ENCODE data around the gene COX5B.
"Not testable (repeated sequence)": the region's sequence is repeated elsewhere in the genome, so short reads cannot be mapped to it uniquely, and the experiment has no call there.

Gene COX5B

GRCh38 chr2:97670471-97670870, 24.6 kb downstream of the COX5B start:
- Histone ChIP-seq H3K4me3 (ENCODE audit: low read length) (no peak overlapping the region), H3K4me1 (ENCODE audit: insufficient read depth, low read length) (no peaks in the 10 kb centered on the region), H3K9me3 (ENCODE audit: low read length) (no peaks in the 10 kb centered on the region)

DNA sequence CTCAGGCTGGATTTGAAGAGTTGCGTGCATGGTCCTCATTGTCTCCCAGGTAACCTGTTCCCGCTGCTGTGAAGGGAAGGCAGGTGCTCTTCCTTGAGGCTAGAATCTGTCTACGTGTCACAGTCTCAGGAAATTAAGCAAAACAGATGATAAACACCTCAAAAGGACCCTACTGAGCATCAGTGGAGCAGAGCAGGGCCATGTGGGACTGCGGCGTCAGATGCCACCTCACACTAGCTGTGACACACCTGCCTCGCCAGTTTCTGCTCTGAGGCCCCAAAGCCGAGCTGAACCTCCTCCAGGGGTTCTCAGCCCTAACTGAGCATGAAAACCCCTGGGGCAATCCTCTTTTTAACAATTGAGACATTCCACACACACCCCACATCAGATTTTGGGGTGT, 25.7 kb downstream of the COX5B start:
- Histone ChIP-seq H3K9me3 (ENCODE audit: low read length) (no peaks in the 10 kb centered on the region), H3K27me3 (ENCODE audit: insufficient read depth, low read length) (no peaks in the 10 kb centered on the region), H3K4me3 (ENCODE audit: low read length) (no peak overlapping the region), H2AFZ (ENCODE audit: low read depth, low read length) (no peak overlapping the region), H3K4me1 (ENCODE audit: insufficient read depth, low read length) (no peaks in the 10 kb centered on the region), H3K36me3 (ENCODE audit: insufficient read depth, low read length) (no peaks in the 10 kb centered on the region)

More at GRCh38 chr2:97670471-97670870, 24.6 kb downstream of the COX5B start:
- Histone ChIP-seq H2AFZ (ENCODE audit: low read depth, low read length) (no peak overlapping the region), H3K36me3 (ENCODE audit: insufficient read depth, low read length) (no peaks in the 10 kb centered on the region), H3K27me3 (ENCODE audit: insufficient read depth, low read length) (no peaks in the 10 kb centered on the region)

- not testable (repeated sequence) for H3K4me1 ChIP-seq (ENCODE audit: insufficient read depth, low read length); H3K4me3 ChIP-seq (ENCODE audit: low read length); H2AFZ ChIP-seq (ENCODE audit: low read depth, low read length); H3K36me3 ChIP-seq (ENCODE audit: insufficient read depth, low read length); H3K9me3 ChIP-seq (ENCODE audit: low read length); H3K27me3 ChIP-seq (ENCODE audit: insufficient read depth, low read length)
Measured at GRCh38 chr2:97672606-97673140, 26.8 kb downstream of the COX5B start.

GRCh38 chr2:97673182-97673914, 27.5 kb downstream of the COX5B start:
- Histone ChIP-seq H3K27me3 (ENCODE audit: insufficient read depth, low read length) (no peaks in the 10 kb centered on the region), H3K36me3 (ENCODE audit: insufficient read depth, low read length) (no peaks in the 10 kb centered on the region), H3K4me1 (ENCODE audit: insufficient read depth, low read length) (no peaks in the 10 kb centered on the region)

GRCh38 chr2:97673915-97674283, 28.0 kb downstream of the COX5B start:
- no peak overlapping the region for H3K4me3 ChIP-seq (ENCODE audit: low read length)
- no peak overlapping the region for H2AFZ ChIP-seq (ENCODE audit: low read depth, low read length)
- H3K36me3 ChIP-seq (ENCODE audit: insufficient read depth, low read length), result no peaks in the 10 kb centered on the region
- no peaks in the 10 kb centered on the region for H3K4me1 ChIP-seq (ENCODE audit: insufficient read depth, low read length)
- H3K9me3 ChIP-seq (ENCODE audit: low read length), result peaks cover 2% of the 10 kb centered on the region
- no peaks in the 10 kb centered on the region for H3K27me3 ChIP-seq (ENCODE audit: insufficient read depth, low read length)

More at GRCh38 chr2:97673182-97673914, 27.5 kb downstream of the COX5B start:
- H3K9me3 ChIP-seq (ENCODE audit: low read length), result no peaks in the 10 kb centered on the region
- no peak overlapping the region for H3K4me3 ChIP-seq (ENCODE audit: low read length)
- no peak overlapping the region for H2AFZ ChIP-seq (ENCODE audit: low read depth, low read length)

DNA sequence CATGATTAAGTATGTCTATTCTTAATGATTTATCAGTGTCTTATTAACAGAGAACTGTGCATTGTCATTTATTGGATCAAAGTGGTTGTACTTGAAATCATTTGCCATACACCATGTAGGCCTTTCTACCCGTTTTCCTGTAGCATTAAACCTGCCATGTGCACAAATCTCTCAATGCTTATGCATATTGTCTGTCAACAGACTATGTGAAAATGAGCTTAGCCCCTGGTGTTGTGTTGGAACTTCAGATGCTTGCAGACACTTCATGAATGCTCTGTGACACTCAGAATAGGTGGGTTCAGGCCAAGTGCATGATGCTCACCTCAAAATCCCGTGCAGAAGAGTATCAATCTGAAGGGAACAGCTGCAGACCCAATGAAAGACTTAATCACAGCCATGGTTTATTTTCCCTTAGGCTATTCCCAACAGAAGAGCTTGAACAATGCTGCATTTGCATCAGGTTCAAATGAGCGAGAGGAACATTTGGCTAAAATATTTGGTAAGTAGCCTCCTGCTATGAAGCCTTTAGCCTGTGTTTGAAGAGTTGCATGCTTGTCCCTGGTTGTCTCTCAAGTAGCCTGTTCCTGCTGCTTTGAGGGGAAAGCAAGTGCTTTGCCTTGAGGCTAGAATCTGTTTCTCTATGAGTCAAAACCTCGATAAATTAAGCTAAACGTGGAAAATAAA, 29.7 kb downstream of the COX5B start:
- Histone ChIP-seq H3K4me1 (ENCODE audit: insufficient read depth, low read length) (no peaks in the 10 kb centered on the region), H3K27me3 (ENCODE audit: insufficient read depth, low read length) (no peaks in the 10 kb centered on the region)

DNA sequence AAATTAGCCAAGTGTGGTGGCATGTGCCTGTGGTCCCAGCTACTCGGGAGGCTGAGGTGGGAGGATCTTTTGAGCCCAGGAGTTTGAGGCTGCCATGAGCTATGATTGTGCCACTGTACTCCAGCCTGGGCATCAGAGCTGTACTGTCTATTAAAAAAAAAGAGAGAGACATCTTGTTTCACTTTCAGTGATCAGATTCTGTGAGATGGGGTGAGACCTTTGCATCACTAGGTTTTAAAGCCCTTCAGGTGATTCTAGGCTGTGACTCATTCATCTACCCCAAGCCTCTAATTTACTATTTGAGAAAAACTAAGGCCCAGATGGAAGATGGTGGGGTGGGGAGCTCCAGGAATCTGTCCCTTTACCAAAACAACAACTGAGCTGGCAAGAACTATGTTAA, 30.8 kb downstream of the COX5B start:
- H3K9me3 ChIP-seq (ENCODE audit: low read length), result peaks cover 2% of the 10 kb centered on the region
- H3K4me3 ChIP-seq (ENCODE audit: low read length), result no peak overlapping the region
- H3K36me3 ChIP-seq (ENCODE audit: insufficient read depth, low read length), result no peaks in the 10 kb centered on the region
- no peaks in the 10 kb centered on the region for H3K27me3 ChIP-seq (ENCODE audit: insufficient read depth, low read length)
- no peak overlapping the region for H2AFZ ChIP-seq (ENCODE audit: low read depth, low read length)
- H3K4me1 ChIP-seq (ENCODE audit: insufficient read depth, low read length), result no peaks in the 10 kb centered on the region

More for the DNA sequence above, 29.7 kb downstream of the COX5B start:
- Histone ChIP-seq H3K4me3 (ENCODE audit: low read length) (no peak overlapping the region), H2AFZ (ENCODE audit: low read depth, low read length) (no peak overlapping the region), H3K36me3 (ENCODE audit: insufficient read depth, low read length) (no peaks in the 10 kb centered on the region), H3K9me3 (ENCODE audit: low read length) (peaks cover 2% of the 10 kb centered on the region)

- Histone ChIP-seq H3K9me3 (ENCODE audit: low read length) (peaks cover 2% of the 10 kb centered on the region), H3K4me1 (ENCODE audit: insufficient read depth, low read length) (no peaks in the 10 kb centered on the region), H2AFZ (ENCODE audit: low read depth, low read length) (no peak overlapping the region), H3K27me3 (ENCODE audit: insufficient read depth, low read length) (no peaks in the 10 kb centered on the region), H3K36me3 (ENCODE audit: insufficient read depth, low read length) (no peaks in the 10 kb centered on the region), H3K4me3 (ENCODE audit: low read length) (no peak overlapping the region)
Measured at GRCh38 chr2:97677480-97677879, 31.6 kb downstream of the COX5B start.

DNA sequence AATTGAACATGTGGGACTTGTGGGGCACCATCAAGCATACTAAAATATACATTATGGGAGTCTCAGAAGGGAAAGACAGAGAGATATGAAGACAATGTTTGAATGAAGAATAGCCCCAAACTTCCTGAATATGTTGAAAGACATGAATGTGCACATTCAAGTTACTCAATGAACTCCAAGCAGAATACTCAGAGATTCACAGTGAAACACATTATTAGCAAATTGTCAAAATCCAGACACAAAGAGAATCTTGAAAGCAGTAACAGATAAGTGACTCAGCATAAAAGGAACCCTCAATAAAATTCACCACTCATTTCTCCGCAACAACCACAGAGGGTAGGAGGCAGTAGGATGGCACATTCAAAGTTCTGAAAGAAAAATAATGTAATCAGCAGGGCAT, 32.4 kb downstream of the COX5B start:
- H3K4me3 ChIP-seq (ENCODE audit: low read length), result no peak overlapping the region
- no peak overlapping the region for H2AFZ ChIP-seq (ENCODE audit: low read depth, low read length)
- no peaks in the 10 kb centered on the region for H3K36me3 ChIP-seq (ENCODE audit: insufficient read depth, low read length)
- H3K9me3 ChIP-seq (ENCODE audit: low read length), result peaks cover 2% of the 10 kb centered on the region
- no peaks in the 10 kb centered on the region for H3K27me3 ChIP-seq (ENCODE audit: insufficient read depth, low read length)
- no peaks in the 10 kb centered on the region for H3K4me1 ChIP-seq (ENCODE audit: insufficient read depth, low read length)

DNA sequence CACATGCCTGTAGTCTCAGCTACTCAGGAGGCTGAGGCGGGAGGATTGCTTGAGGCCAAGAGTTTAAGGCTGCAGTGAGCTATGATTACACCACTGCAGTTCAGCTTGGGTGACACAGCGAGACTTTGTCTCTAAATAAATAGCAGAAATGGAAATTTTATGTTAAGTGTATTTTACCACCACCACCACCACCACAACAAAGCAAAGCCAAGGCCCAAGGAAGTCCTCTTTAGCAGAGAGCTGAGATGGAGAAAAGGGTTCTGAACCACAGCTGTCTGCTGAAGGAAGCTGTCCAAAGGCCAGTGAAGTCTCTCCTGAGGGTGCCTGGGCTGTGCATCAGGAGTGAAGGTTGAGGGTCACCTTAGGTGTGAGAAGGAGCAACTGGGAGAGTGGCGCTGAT, 41.4 kb downstream of the COX5B start:
- H3K27me3 ChIP-seq (ENCODE audit: insufficient read depth, low read length); H3K4me3 ChIP-seq (ENCODE audit: low read length); H3K36me3 ChIP-seq (ENCODE audit: insufficient read depth, low read length); H2AFZ ChIP-seq (ENCODE audit: low read depth, low read length); H3K4me1 ChIP-seq (ENCODE audit: insufficient read depth, low read length); H3K9me3 ChIP-seq (ENCODE audit: low read length): not testable (repeated sequence)

DNA sequence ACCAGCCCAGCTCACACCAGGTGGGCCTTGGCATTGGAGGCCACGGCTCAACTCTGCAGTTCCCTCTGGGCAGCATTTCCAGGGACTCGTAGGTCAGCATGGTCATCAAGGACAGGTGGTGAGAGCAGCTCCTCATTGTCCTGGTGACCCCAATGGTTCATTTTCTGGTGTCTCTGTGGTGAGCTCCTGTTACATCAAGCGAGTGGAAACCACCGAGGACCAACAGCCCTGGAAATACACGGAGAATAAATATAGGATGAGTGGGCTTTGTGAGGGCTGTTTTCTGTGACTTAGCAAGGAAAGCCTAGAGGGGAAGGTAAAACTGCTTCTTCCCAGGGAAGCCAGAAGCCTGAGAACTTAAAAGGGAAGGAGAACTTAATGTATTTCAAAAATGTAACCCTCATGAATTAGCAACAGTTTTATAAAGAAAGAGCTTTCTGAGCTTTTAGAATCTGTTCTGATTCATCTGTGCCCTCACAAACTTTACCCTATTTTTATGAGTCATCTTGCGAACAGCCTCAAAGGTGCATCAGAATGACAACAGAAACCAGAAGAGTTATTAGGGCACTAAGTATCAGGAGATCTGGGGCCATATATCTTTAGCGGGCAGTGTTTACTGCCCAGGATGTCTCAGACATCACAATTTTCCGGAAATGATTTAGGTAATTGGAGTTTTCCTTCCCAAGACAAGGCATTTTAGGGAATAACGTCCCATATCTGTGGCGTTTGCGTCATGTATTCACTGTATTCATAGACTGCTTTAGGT, 42.4 kb downstream of the COX5B start:
- no peaks in the 10 kb centered on the region for H3K36me3 ChIP-seq (ENCODE audit: insufficient read depth, low read length)
- no peaks in the 10 kb centered on the region for H3K9me3 ChIP-seq (ENCODE audit: low read length)
- H3K27me3 ChIP-seq (ENCODE audit: insufficient read depth, low read length), result no peaks in the 10 kb centered on the region

DNA sequence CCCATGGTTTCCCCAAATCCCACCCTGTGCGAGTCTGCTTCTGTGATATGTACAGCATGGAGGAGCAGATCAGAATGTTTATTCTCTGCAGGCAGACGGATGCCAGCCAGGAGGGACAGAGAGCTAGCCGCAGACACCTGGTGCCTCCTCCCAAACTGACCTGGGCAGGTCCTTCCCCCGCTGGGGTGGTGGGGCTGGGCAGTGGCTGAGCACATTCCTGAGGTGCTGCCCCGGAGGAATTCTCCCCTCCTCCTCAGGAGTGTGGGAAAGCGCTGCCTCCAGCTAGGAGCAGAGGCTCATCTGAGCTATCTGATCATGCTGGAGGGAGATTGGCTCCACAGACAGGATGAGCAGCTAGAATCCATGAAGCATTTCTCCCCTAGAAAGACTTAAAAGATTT, 45.3 kb downstream of the COX5B start:
- Histone ChIP-seq H3K4me3 (ENCODE audit: low read length) (no peak overlapping the region), H2AFZ (ENCODE audit: low read depth, low read length) (no peak overlapping the region), H3K4me1 (ENCODE audit: insufficient read depth, low read length) (no peaks in the 10 kb centered on the region)

More for the DNA sequence above, 42.4 kb downstream of the COX5B start:
- no peak overlapping the region for H2AFZ ChIP-seq (ENCODE audit: low read depth, low read length)
- no peaks in the 10 kb centered on the region for H3K4me1 ChIP-seq (ENCODE audit: insufficient read depth, low read length)
- H3K4me3 ChIP-seq (ENCODE audit: low read length), result no peak overlapping the region

DNA sequence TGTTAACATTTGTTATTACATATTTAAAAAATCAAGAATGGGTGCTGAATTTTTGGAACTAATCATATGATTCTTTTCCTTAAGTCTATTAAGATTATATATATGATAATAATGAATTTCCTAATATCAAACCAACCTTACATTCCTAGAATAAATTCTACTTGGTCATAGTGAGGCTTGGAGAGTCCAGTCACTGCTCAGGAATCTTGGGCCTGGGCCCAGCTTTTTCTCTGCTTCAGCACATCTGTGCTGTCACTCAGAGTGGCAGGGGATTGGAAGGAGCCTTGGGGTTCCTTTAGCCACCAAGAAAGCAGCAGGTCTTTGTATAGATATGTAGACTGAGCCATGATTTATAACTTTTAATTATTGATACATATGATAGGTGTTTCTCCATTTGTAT, 47.6 kb downstream of the COX5B start:
- H3K27me3 ChIP-seq (ENCODE audit: insufficient read depth, low read length), result no peaks in the 10 kb centered on the region
- no peaks in the 10 kb centered on the region for H3K4me1 ChIP-seq (ENCODE audit: insufficient read depth, low read length)
- H2AFZ ChIP-seq (ENCODE audit: low read depth, low read length), result no peak overlapping the region
- no peaks in the 10 kb centered on the region for H3K36me3 ChIP-seq (ENCODE audit: insufficient read depth, low read length)
- H3K4me3 ChIP-seq (ENCODE audit: low read length), result no peak overlapping the region
- no peaks in the 10 kb centered on the region for H3K9me3 ChIP-seq (ENCODE audit: low read length)

More for the DNA sequence above, 45.3 kb downstream of the COX5B start:
- H3K27me3 ChIP-seq (ENCODE audit: insufficient read depth, low read length), result no peaks in the 10 kb centered on the region
- no peaks in the 10 kb centered on the region for H3K9me3 ChIP-seq (ENCODE audit: low read length)
- H3K36me3 ChIP-seq (ENCODE audit: insufficient read depth, low read length), result no peaks in the 10 kb centered on the region
